Measurements from ENCODE around the gene PSMD4. TPM values are rescaled to one million over a fixed set of nuclear protein-coding genes. Genes with fewer than 3 reads are reported as not detected.

The PSMD4 gene
- total RNA-seq, 1 donor from 2014 or later, result 152 TPM

GRCh38 chr1:151277249-151277648 is 22.7 kb downstream of the PSMD4 start:
- no peak overlapping the region for H3K4me3 ChIP-seq (ENCODE audit: low read depth, low read length)
- no peaks in the 10 kb centered on the region for H3K27me3 ChIP-seq (ENCODE audit: control insufficient read depth, insufficient read depth, low read length)
- TF ChIP-seq CTCF (IDR thresholded peaks at IDR 0.05; ENCODE audit: insufficient read depth, low read length, poor library complexity, severe bottlenecking), result no peak
- no peaks in the 10 kb centered on the region for H3K36me3 ChIP-seq (ENCODE audit: control insufficient read depth, insufficient read depth, low read length)
- DNase-seq (ENCODE audit: low read depth), result no peak

- Histone ChIP-seq H3K27me3 (ENCODE audit: control insufficient read depth, insufficient read depth, low read length) (no peaks in the 10 kb centered on the region), H3K36me3 (ENCODE audit: control insufficient read depth, insufficient read depth, low read length) (no peaks in the 10 kb centered on the region), H3K4me3 (ENCODE audit: low read depth, low read length) (peak overlapping the region; percentile 79)
- peak; percentile 77 for DNase-seq (ENCODE audit: low read depth)
- TF ChIP-seq CTCF (IDR thresholded peaks at IDR 0.05; ENCODE audit: insufficient read depth, low read length, poor library complexity, severe bottlenecking), result peak; percentile 15
Observed at GRCh38 chr1:151281225-151281968, 26.9 kb downstream of the PSMD4 start.

- no peak for TF ChIP-seq CTCF (IDR thresholded peaks at IDR 0.05; ENCODE audit: insufficient read depth, low read length, poor library complexity, severe bottlenecking)
- Histone ChIP-seq H3K27me3 (ENCODE audit: control insufficient read depth, insufficient read depth, low read length) (no peaks in the 10 kb centered on the region), H3K36me3 (ENCODE audit: control insufficient read depth, insufficient read depth, low read length) (no peaks in the 10 kb centered on the region), H3K4me3 (ENCODE audit: low read depth, low read length) (peak within 1 kb of the TSS; percentile 79)
- DNase-seq (ENCODE audit: low read depth), result peak; percentile 99
Observed at GRCh38 chr1:151281969-151282882, 27.7 kb downstream of the PSMD4 start, which contains the start of gene ZNF687. TSS of gene ZNF687 (plus strand) at chr1:151282299. CDS start at chr1:151286292, 3,993 bp downstream.

GRCh38 chr1:151282883-151283725 is 28.6 kb downstream of the PSMD4 start:
- DNase-seq (ENCODE audit: low read depth), result no peak
- TF ChIP-seq CTCF (IDR thresholded peaks at IDR 0.05; ENCODE audit: insufficient read depth, low read length, poor library complexity, severe bottlenecking), result no peak
- Histone ChIP-seq H3K4me3 (ENCODE audit: low read depth, low read length) (peak overlapping the region; percentile 72), H3K27me3 (ENCODE audit: control insufficient read depth, insufficient read depth, low read length) (no peaks in the 10 kb centered on the region), H3K36me3 (ENCODE audit: control insufficient read depth, insufficient read depth, low read length) (no peaks in the 10 kb centered on the region)

- Histone ChIP-seq H3K4me3 (ENCODE audit: low read depth, low read length) (no peak overlapping the region), H3K27me3 (ENCODE audit: control insufficient read depth, insufficient read depth, low read length) (no peaks in the 10 kb centered on the region), H3K36me3 (ENCODE audit: control insufficient read depth, insufficient read depth, low read length) (no peaks in the 10 kb centered on the region)
- DNase-seq (ENCODE audit: low read depth), result no peak
- no peak for TF ChIP-seq CTCF (IDR thresholded peaks at IDR 0.05; ENCODE audit: insufficient read depth, low read length, poor library complexity, severe bottlenecking)
Observed at GRCh38 chr1:151284013-151284577, 29.6 kb downstream of the PSMD4 start.
